H1 (cell line): Measurements from ENCODE around the gene MYLK2. TPM values are rescaled to one million over a fixed set of nuclear protein-coding genes. Genes with fewer than 3 reads are reported as not detected.

Source experiments
- CEBPB ChIP-seq: IDR thresholded peaks from 2 replicates; pipeline ENCODE4 v1.6.1; 2012; ENCODE audit warnings: low read depth, low read length
- CHD7 ChIP-seq: fragments of 300-600 bp; sonication (generic); IDR thresholded peaks from 2 replicates; pipeline ENCODE4 v1.7.1; 2012; ENCODE audit warnings: low read length, moderate library complexity, mild to moderate bottlenecking, inconsistent platforms; ENCODE audit not compliant: insufficient replicate concordance
- JUN ChIP-seq: IDR thresholded peaks from 2 replicates; pipeline ENCODE4 v1.6.1; 2011; ENCODE audit warnings: low read depth, mild to moderate bottlenecking, improper control_type of control experiment, low read length
- SP4 ChIP-seq: IDR thresholded peaks from 2 replicates; pipeline ENCODE4 v1.6.1; 2012; ENCODE audit warnings: low read length, inconsistent platforms
- polyA plus RNA-seq, 7 experiments: library from polyadenylated mRNA; depleted of rRNA in 3 of 7; stranded (reverse) in 5 of 7; unstranded in 2 of 7; fragments of >200 nt in 5 of 7; fragments of 200-250 nt in 2 of 7; gene quantifications; 1 replicate in 5 of 7; 2 replicates in 1 of 7; 4 replicates in 1 of 7; pipeline versions ENCODE4 v1.2.1 to v1.2.3, GENCODE V29; 2011 to 2013; ENCODE audit warnings: missing spikeins in 2 of 7, mixed read lengths in 2 of 7
- total RNA-seq: library from RNA; stranded (reverse); fragmentation: NEBNext Ultra II Directional; extraction: Animal tissue kit (Norgen Biotek cat#: 25700); gene quantifications from 2 replicates; pipeline ENCODE4 v1.2.1, GENCODE V29; 2021

MYLK2 gene
- total and polyA plus RNA-seq, 2 of the 8 experiments (the other 6 are each of a cell fraction or from before 2014, with no cell fraction given) = 0.22 to 0.26 TPM

DNA sequence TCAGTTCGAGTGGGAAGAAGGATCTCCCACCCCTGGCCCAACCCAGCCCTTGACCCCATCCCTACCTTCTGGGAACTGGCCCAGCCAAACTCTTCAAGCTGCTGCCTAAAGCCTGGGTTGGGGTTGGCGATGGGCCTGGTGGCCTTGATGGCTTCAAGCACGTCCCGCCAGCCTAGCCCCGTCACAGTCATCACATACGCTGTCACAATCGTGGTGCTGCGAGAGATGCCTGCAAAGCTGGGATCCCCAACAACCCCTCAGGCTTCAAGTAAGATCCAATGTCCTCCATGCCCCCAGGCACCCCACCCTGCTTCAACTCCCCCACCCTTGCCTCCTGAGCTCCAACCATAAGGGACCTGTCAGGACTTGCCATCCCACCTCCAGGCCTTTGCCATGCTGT is 43.4 kb downstream of the MYLK2 start (continued):
- TF ChIP-seq CHD7 (no peak), JUN (no peak), CEBPB (no peak), SP4 (no peak)
- TF ChIP-seq, all 59 proteins: peak for 0
